ENCODE data around the gene MUC13.

MUC13 gene

GRCh38 chr3:124886168-124887056, 48.1 kb downstream of the MUC13 start (continued):
- TF ChIP-seq ISL1 (CRISPR knock-in tag; IDR thresholded peaks at IDR 0.05) (no peak), ZFP3 (CRISPR knock-in tag; IDR thresholded peaks at IDR 0.05) (no peak), ZC3H10 (CRISPR knock-in tag; IDR thresholded peaks at IDR 0.05) (no peak), PPARA (CRISPR knock-in tag; IDR thresholded peaks at IDR 0.05; ENCODE audit: borderline replicate concordance) (no peak), BACH2 (CRISPR knock-in tag; IDR thresholded peaks at IDR 0.05; ENCODE audit: borderline replicate concordance) (no peak), POU6F1 (CRISPR knock-in tag; IDR thresholded peaks at IDR 0.05; ENCODE audit: borderline replicate concordance, low read depth) (no peak)

- TF ChIP-seq ISL1 (CRISPR knock-in tag; IDR thresholded peaks at IDR 0.05) (no peak), ZNF8 (CRISPR knock-in tag; IDR thresholded peaks at IDR 0.05) (no peak), RARB (CRISPR knock-in tag; IDR thresholded peaks at IDR 0.05) (no peak)
- ATAC-seq: peak; percentile 5; the same call in 2 of the 3 replicates
Measured at GRCh38 chr3:124885466-124886167, 48.9 kb downstream of the MUC13 start.

- no peak for TF ChIP-seq PATZ1 (CRISPR knock-in tag; IDR thresholded peaks at IDR 0.05; ENCODE audit: borderline replicate concordance)
- TF ChIP-seq ZNF70 (CRISPR knock-in tag; IDR thresholded peaks at IDR 0.05): no peak
- no peak for TF ChIP-seq RARB (CRISPR knock-in tag; IDR thresholded peaks at IDR 0.05)
- TF ChIP-seq ZFP3 (CRISPR knock-in tag; IDR thresholded peaks at IDR 0.05): no peak
- TF ChIP-seq POU6F1 (CRISPR knock-in tag; IDR thresholded peaks at IDR 0.05; ENCODE audit: borderline replicate concordance, low read depth): no peak
- no peak for TF ChIP-seq ZFP30 (CRISPR knock-in tag; IDR thresholded peaks at IDR 0.05)
- TF ChIP-seq ZNF8 (CRISPR knock-in tag; IDR thresholded peaks at IDR 0.05): no peak
- no peak for TF ChIP-seq OSR1 (CRISPR knock-in tag; IDR thresholded peaks at IDR 0.05)
- TF ChIP-seq CREB5 (CRISPR knock-in tag; IDR thresholded peaks at IDR 0.05; ENCODE audit: low read depth): no peak
- TF ChIP-seq ZC3H10 (CRISPR knock-in tag; IDR thresholded peaks at IDR 0.05): no peak
- no peak for ATAC-seq
Measured at GRCh38 chr3:124884474-124885101, 50.0 kb downstream of the MUC13 start.

GRCh38 chr3:124883766-124884473, 50.6 kb downstream of the MUC13 start:
- TF ChIP-seq ZNF8 (CRISPR knock-in tag; IDR thresholded peaks at IDR 0.05) (no peak), SNAI2 (CRISPR knock-in tag; IDR thresholded peaks at IDR 0.05) (no peak), ZC3H10 (CRISPR knock-in tag; IDR thresholded peaks at IDR 0.05) (no peak), TSHZ2 (CRISPR knock-in tag; IDR thresholded peaks at IDR 0.05) (no peak), ZFP30 (CRISPR knock-in tag; IDR thresholded peaks at IDR 0.05) (no peak), PPARA (CRISPR knock-in tag; IDR thresholded peaks at IDR 0.05; ENCODE audit: borderline replicate concordance) (no peak), ZNF70 (CRISPR knock-in tag; IDR thresholded peaks at IDR 0.05) (no peak), ZNF565 (CRISPR knock-in tag; conservative IDR thresholded peaks at IDR 0.05; ENCODE audit: low read depth) (no peak)
- ATAC-seq: no peak
